Putamen (tissue), 1 donor: Measurements from ENCODE around the gene DGKI.
"Not testable (repeated sequence)": the region's sequence is repeated elsewhere in the genome, so short reads cannot be mapped to it uniquely, and the experiment has no call there.

Experiments used
- DNase-seq: peaks from one replicate; pipeline ENCODE4 v3.0.0-alpha.2; 2016; ENCODE audit warnings: low spot score

DGKI gene

GRCh38 chr7:137835486-137836112 is 11.2 kb downstream of the DGKI start:
- DNase-seq, result no peak

DNA sequence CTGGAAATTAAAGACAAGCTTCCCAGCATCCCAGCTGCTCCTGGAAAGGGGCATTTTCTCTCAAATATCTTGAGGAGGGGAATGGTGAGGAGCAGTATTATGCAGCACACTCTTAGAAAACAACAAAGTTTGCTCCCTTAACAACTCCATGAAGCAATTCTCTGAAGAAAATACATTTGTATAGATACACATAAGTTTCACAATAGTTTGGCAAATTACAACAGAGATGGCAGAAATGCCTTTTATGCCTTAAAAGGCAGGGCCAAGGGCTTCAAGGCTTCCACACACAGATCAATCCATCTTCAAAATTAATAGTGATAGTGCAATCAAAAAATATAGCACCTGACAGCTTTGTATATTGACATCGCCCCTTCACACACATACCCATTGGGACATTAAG is 12.2 kb downstream of the DGKI start:
- no peak for DNase-seq

- not testable (repeated sequence) for DNase-seq
These were observed 13.8 kb downstream of the DGKI start for GRCh38 chr7:137832990-137833389.

DNA sequence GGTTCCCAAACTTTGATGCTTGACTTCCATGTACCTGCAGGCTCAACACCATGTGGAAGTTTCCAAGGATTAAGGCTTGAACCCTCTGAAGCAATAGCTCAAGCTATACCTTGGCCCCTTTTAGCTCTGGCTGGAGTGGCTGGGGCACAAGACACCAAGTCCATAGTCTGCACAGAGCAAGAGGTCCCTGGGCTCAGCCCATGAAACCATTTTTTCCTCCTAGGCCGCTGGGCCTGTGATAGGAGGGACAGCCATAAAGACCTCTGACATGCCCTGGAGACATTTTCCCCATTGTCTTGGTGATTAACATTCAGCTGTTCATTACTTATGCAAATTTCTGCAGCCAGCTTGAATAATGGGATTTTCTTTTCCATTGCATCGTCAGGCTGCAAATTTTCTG is 14.4 kb downstream of the DGKI start:
- no peak for DNase-seq

GRCh38 chr7:137831555-137831954 is 15.2 kb downstream of the DGKI start:
- not testable (repeated sequence) for DNase-seq

GRCh38 chr7:137829337-137829992 is 17.3 kb downstream of the DGKI start:
- DNase-seq, result no peak

GRCh38 chr7:137828456-137828855 is 18.3 kb downstream of the DGKI start:
- DNase-seq, result no peak

GRCh38 chr7:137825489-137825888 is 21.3 kb downstream of the DGKI start:
- DNase-seq, result no peak

GRCh38 chr7:137820677-137821420 is 25.9 kb downstream of the DGKI start:
- peak; percentile 47 for DNase-seq

GRCh38 chr7:137820156-137820555 is 26.6 kb downstream of the DGKI start:
- DNase-seq, result peak; percentile 28

DNA sequence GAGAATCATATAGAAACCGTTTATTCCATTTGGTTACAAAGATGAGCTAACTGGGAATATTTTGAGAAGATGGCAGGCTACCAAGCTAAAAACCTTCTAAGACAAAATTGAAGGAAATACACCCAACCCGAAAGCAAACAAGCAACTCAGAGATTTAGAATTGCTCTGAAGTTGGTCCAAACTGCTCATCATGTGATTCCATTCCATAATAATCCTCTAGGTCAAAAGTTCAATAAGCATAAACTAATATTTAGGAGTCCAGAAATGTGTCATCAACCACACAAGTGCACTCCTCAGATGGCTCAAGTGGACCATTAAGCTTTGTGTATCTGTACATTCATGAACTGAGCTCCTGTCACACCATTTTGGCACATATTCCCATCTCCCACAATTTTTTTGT is 28.7 kb downstream of the DGKI start:
- no peak for DNase-seq

DNA sequence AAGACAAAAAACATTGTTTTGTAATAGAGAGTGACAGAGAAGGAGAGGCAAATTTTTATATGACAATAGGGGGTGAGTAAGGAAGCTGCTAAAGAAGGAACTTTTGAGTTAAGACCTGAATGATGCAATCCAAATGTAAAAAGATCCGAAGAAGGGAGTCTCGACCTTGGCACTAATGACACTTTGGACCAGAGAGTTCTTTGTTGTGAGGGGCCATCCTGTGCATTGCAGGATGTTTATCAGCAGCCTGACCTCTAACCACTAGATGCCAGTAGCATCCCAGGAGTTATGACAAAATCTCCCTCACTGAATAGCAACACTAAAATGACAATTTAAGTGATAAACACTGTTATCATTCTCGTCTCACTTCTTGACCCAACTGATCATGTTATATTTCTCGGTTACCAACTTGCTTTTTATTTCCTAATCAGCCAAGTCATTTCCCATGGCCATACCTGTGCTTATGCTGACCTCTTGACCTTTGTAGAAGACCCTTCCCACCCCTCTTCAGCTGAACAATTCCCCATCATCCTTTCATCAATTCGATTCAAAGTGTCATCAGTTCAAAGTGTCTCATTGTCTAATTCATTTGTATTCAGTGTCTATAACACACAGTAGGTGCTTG is 30.0 kb downstream of the DGKI start:
- DNase-seq, result no peak

GRCh38 chr7:137813541-137813940 is 33.2 kb downstream of the DGKI start:
- no peak for DNase-seq

- no peak for DNase-seq
These were observed 36.5 kb downstream of the DGKI start for GRCh38 chr7:137810248-137810647.

GRCh38 chr7:137804836-137805235 is 41.9 kb downstream of the DGKI start:
- no peak for DNase-seq

DNA sequence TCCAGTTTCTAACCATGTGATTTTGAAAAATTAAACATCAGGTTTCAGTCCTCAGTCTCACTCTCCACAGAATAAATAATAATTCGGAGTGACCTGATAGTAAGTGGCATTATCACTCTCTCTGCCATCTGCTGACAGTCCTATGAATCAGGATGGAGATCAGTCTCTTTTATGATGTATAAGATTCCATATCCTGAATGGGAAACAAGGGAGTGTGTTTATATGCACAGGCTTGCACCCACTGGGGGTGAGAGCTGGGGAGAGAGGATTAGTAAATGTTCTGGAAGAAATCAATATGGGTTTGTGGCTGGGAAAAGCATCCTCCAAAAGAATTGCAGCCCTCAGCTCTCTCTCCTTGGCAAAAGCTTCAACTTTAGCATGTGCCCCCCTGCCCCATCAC is 45.3 kb downstream of the DGKI start:
- no peak for DNase-seq

DNA sequence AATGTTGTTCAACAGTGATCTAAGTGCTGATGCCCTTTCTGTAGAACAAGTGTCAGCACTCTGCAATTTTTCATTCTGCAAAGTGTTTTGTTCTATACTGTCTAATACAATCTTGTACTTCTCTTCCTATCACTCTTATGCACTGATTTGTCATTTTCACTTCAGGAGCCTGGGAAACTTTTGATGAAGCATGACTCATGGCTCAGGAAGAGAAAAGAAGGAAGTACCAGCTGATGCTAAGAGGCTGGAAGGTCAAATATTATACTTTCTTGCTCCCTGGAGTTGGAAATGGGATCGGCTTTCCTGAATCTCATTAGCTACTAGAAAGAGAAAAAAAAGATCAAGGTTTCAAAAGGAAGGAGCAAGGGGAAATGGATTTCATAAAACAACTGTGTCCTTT is 45.8 kb downstream of the DGKI start:
- peak; percentile 45 for DNase-seq

DNA sequence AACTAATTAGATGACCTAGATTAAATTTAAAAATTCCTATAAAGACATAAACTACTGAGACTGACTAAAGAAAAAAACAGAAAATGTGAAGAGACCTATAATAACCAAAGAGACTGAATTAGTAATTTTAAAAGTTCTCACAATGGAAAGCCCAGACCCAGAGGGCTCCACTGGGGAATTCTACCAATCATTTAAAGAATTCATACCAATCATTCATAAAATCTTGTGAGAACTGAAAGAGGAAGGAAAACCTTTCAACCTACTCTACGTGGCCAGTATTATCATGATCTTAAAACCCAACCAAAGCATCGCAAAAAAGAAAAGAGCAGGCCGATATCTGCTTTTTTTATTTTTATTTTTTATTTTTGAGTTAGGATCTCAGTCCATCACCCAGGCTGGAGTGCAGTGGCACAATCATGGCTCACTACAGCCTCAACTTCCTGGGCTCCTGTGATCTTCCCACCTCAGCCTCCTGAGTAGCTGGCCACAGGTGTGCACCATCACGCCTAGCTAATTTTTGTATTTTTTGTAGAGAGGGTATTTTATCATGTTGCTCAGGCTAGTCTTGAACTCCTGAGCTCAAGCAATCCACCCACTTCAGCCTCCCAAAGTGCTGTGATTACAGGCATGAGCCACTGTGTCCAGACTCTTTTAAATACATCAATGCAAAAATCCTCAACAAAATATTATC is 48.6 kb downstream of the DGKI start:
- DNase-seq, result no peak

GRCh38 chr7:137795211-137795610 is 51.6 kb downstream of the DGKI start:
- DNase-seq, result no peak

DNA sequence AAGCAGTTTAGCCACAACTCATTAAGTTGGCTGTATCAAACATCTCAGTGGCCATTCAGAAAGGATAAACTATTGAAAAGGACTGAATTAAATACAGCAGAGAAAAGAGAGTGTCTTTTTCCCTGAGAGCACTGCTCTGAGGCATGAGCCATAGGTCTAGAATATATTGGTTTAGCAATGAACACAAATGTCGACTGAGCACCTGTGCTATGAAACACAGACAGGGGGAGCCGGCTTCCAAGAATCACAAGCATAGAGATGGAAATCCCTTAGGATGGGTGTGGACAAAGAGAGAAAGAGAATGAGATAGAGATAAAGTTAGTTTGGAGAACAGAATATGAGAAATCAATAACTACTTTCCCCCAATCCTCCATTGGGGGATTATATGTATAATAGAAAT is 54.8 kb downstream of the DGKI start:
- DNase-seq, result no peak

DNA sequence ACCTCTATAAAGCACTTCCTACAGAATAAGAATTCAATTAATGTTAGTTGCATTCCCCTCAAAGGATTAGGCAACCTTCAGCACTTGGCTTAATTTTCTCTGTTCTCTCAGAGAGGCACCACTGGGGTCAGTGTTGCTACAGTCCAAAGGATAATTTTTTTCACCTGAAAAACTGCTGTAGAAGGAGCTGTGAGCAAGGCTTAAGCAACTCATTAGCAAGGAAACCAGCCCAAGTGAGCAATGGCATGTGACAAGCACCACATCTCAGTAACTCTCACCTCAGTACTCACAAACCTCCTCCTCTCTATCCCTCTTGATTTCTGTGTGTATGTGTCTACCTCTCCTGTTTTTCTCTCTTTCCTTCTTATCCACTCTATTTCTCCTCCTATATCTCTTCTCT is 55.9 kb downstream of the DGKI start:
- no peak for DNase-seq

DNA sequence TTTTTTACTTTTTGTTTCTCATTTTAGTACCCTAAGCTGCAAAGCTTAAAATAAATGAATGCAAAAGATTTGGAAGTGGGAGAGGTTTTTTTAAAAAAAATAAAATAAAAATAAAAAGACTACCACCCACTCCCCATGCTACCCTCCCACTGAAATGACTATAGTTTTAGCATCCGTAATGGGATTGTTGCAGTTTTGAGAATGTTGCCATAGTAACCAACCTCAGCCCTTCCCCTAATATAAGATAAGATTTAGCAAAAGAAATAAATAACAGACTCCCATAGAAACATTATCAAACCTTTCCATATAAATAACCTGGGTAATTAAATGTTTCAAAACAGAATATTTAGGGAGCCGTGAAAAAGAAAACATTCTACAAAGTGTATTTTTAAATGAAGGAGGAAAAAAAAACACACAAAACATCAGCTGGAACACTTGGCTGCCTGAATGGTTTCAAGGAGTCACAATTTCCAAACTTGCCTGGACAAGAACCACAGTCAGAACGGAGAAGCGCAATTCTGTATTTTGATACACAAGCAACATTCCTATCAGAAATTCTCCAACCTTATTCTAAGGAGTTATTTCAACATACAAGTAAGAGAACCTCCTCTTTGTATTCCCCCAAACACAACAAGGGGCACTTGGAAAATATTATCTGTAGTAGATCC is 57.4 kb downstream of the DGKI start:
- DNase-seq, result no peak
